Measurements from ENCODE around the gene RXRG.

DNA sequence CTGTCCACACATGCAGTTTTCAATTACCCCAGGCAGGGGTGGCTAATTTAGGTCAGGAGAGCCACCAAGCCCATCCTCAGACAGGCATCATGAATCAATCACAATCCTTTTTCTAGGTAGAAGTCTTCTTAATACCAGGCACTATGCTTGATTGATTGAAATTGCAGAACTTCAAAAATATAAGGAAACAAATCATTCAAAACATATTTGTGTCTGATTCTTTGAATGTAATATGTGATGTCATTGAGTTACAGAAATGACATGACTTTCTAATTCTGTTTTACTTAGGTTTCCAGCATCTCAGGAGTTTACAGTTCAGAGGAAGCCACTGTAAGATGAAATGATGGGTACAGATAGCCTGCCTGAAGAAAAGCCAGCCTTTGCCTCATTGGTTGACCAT lies 26.7 kb downstream of the RXRG start:
- no peak for TF ChIP-seq GABPA (IDR thresholded peaks at IDR 0.05; ENCODE audit: borderline replicate concordance, insufficient read depth, low read length)
- TF ChIP-seq EZH2 (IDR thresholded peaks at IDR 0.05; ENCODE audit: low read depth, low read length, severe bottlenecking): no peak
- TF ChIP-seq, protein P1, sequence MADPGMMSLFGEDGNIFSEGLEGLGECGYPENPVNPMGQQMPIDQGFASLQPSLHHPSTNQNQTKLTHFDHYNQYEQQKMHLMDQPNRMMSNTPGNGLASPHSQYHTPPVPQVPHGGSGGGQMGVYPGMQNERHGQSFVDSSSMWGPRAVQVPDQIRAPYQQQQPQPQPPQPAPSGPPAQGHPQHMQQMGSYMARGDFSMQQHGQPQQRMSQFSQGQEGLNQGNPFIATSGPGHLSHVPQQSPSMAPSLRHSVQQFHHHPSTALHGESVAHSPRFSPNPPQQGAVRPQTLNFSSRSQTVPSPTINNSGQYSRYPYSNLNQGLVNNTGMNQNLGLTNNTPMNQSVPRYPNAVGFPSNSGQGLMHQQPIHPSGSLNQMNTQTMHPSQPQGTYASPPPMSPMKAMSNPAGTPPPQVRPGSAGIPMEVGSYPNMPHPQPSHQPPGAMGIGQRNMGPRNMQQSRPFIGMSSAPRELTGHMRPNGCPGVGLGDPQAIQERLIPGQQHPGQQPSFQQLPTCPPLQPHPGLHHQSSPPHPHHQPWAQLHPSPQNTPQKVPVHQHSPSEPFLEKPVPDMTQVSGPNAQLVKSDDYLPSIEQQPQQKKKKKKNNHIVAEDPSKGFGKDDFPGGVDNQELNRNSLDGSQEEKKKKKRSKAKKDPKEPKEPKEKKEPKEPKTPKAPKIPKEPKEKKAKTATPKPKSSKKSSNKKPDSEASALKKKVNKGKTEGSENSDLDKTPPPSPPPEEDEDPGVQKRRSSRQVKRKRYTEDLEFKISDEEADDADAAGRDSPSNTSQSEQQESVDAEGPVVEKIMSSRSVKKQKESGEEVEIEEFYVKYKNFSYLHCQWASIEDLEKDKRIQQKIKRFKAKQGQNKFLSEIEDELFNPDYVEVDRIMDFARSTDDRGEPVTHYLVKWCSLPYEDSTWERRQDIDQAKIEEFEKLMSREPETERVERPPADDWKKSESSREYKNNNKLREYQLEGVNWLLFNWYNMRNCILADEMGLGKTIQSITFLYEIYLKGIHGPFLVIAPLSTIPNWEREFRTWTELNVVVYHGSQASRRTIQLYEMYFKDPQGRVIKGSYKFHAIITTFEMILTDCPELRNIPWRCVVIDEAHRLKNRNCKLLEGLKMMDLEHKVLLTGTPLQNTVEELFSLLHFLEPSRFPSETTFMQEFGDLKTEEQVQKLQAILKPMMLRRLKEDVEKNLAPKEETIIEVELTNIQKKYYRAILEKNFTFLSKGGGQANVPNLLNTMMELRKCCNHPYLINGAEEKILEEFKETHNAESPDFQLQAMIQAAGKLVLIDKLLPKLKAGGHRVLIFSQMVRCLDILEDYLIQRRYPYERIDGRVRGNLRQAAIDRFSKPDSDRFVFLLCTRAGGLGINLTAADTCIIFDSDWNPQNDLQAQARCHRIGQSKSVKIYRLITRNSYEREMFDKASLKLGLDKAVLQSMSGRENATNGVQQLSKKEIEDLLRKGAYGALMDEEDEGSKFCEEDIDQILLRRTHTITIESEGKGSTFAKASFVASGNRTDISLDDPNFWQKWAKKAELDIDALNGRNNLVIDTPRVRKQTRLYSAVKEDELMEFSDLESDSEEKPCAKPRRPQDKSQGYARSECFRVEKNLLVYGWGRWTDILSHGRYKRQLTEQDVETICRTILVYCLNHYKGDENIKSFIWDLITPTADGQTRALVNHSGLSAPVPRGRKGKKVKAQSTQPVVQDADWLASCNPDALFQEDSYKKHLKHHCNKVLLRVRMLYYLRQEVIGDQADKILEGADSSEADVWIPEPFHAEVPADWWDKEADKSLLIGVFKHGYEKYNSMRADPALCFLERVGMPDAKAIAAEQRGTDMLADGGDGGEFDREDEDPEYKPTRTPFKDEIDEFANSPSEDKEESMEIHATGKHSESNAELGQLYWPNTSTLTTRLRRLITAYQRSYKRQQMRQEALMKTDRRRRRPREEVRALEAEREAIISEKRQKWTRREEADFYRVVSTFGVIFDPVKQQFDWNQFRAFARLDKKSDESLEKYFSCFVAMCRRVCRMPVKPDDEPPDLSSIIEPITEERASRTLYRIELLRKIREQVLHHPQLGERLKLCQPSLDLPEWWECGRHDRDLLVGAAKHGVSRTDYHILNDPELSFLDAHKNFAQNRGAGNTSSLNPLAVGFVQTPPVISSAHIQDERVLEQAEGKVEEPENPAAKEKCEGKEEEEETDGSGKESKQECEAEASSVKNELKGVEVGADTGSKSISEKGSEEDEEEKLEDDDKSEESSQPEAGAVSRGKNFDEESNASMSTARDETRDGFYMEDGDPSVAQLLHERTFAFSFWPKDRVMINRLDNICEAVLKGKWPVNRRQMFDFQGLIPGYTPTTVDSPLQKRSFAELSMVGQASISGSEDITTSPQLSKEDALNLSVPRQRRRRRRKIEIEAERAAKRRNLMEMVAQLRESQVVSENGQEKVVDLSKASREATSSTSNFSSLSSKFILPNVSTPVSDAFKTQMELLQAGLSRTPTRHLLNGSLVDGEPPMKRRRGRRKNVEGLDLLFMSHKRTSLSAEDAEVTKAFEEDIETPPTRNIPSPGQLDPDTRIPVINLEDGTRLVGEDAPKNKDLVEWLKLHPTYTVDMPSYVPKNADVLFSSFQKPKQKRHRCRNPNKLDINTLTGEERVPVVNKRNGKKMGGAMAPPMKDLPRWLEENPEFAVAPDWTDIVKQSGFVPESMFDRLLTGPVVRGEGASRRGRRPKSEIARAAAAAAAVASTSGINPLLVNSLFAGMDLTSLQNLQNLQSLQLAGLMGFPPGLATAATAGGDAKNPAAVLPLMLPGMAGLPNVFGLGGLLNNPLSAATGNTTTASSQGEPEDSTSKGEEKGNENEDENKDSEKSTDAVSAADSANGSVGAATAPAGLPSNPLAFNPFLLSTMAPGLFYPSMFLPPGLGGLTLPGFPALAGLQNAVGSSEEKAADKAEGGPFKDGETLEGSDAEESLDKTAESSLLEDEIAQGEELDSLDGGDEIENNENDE (IDR thresholded peaks at IDR 0.05; ENCODE audit: insufficient replicate concordance, low read length): no peak
- TF ChIP-seq NRF1 (IDR thresholded peaks at IDR 0.05; ENCODE audit: low read depth, low read length): no peak
- no peak for TF ChIP-seq SUZ12 (IDR thresholded peaks at IDR 0.05; ENCODE audit: low read length)
